ENCODE data around the gene LRPAP1.

DNA sequence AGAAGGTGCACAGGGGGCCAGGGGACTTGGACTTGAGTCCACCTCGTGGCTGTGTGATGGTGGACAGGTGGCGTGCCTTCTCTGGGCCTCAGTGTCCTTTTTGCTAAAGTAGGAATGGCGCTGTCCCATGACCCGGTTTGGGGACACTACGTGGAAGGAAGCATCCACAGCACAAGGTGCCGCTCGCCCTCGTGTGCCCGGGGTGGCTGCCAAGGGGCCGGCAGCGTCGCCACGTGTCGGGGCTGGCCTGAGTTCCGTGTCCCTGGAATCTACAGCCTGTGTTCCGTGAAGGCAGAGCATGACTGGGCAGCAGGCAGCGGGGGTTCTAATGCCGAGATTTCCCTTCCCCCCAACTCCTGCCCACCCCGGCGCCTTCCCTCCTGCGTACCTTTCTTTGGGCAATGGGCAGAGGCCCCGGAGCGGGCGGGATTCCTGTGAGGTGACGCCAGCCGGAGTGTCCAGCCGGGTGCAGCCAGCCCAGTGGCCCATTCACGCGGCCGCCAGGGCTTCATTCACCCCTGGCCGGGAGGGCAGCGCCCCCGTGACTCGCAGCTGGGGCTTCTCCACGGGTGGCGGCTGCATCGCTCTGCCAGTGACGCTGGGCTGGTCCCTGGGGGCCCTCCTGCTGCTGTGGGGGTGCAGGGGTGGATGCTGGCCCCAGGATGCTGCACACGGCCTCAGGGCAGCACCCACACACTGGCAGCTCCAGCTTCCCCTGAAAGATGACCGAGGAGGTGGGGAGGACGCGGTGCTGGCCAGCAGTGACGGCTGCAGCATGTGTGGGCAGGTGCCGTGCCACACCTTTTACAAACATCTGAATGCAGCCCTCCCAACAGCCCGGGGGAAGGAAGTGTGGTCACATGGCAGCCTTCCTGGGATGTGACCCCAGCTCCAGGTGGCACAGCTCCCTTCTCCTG lies 47.9 kb downstream of the LRPAP1 start:
- TF ChIP-seq, protein P1, sequence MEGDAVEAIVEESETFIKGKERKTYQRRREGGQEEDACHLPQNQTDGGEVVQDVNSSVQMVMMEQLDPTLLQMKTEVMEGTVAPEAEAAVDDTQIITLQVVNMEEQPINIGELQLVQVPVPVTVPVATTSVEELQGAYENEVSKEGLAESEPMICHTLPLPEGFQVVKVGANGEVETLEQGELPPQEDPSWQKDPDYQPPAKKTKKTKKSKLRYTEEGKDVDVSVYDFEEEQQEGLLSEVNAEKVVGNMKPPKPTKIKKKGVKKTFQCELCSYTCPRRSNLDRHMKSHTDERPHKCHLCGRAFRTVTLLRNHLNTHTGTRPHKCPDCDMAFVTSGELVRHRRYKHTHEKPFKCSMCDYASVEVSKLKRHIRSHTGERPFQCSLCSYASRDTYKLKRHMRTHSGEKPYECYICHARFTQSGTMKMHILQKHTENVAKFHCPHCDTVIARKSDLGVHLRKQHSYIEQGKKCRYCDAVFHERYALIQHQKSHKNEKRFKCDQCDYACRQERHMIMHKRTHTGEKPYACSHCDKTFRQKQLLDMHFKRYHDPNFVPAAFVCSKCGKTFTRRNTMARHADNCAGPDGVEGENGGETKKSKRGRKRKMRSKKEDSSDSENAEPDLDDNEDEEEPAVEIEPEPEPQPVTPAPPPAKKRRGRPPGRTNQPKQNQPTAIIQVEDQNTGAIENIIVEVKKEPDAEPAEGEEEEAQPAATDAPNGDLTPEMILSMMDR (IDR thresholded peaks at IDR 0.05; ENCODE audit: low read depth, low read length) = no peak
- TF ChIP-seq POLR2A (IDR thresholded peaks at IDR 0.05; ENCODE audit: extremely low read depth, insufficient read length) (no peak), MYC (IDR thresholded peaks at IDR 0.05; ENCODE audit: low read depth, low read length) (no peak)
- TF ChIP-seq, protein P2, sequence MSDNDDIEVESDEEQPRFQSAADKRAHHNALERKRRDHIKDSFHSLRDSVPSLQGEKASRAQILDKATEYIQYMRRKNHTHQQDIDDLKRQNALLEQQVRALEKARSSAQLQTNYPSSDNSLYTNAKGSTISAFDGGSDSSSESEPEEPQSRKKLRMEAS (IDR thresholded peaks at IDR 0.05; ENCODE audit: low read depth, low read length) = no peak

All from NB4 (cell line).